Left ventricle myocardium inferior (tissue), 1 donor: ENCODE data around the gene DGUOK. TPM values are rescaled to one million over a fixed set of nuclear protein-coding genes. Genes with fewer than 3 reads are reported as not detected.

Experiments used
- DNase-seq: peaks from one replicate; pipeline ENCODE4 v3.0.0-alpha.2; 2020
- H3K27ac ChIP-seq: fragments of 200-600 bp; replicated peaks from 2 replicates; pipeline ENCODE4 v1.8.0; 2021
- H3K27me3 ChIP-seq: fragments of 200-600 bp; 2 replicates; pipeline ENCODE4 v1.8.0; 2021; ENCODE audit warnings: low read depth
- H3K36me3 ChIP-seq: fragments of 200-600 bp; 2 replicates; pipeline ENCODE4 v1.8.0; 2021
- H3K4me1 ChIP-seq: fragments of 200-600 bp; 2 replicates; pipeline ENCODE4 v1.8.0; 2021
- H3K4me3 ChIP-seq: fragments of 200-600 bp; 2 replicates; pipeline ENCODE4 v1.8.0; 2021; ENCODE audit warnings: mild to moderate bottlenecking, moderate library complexity
- H3K9me3 ChIP-seq: fragments of 200-600 bp; replicated peaks from 2 replicates; pipeline ENCODE4 v1.8.0; 2021
- CTCF ChIP-seq: fragments of 200-600 bp; IDR thresholded peaks from 2 replicates; pipeline ENCODE4 v1.8.0; 2021; ENCODE audit warnings: antibody characterized with exemption, mild to moderate bottlenecking, borderline replicate concordance
- intact Hi-C: fragments of 100-400 bp; cut with micrococcal nuclease; formaldehyde crosslinking; loops from one replicate; pipeline ENCODE4 v1.11.0; 2022
- total RNA-seq: library from RNA; stranded (reverse); fragmentation: NEBNext Ultra II Directional; extraction: Animal tissue kit (Norgen Biotek cat#: 25700); gene quantifications from one replicate; pipeline ENCODE4 v1.2.1, GENCODE V29; 2021
- donor health status: DM: no; HTN: yes; CAD: no; lungs with severe emphysema.

DGUOK gene
- total RNA-seq, 1 donor from 2014 or later = 21.9 TPM

- Histone ChIP-seq H3K36me3 (peaks cover 55% of the 10 kb centered on the region), H3K27ac (no peak overlapping the region), H3K9me3 (no peaks in the 10 kb centered on the region), H3K27me3 (no peaks in the 10 kb centered on the region), H3K4me3 (no peak overlapping the region), H3K4me1 (peaks cover 3% of the 10 kb centered on the region)
- DNase-seq = no peak
- intact Hi-C loops = no loop called here
- no peak for TF ChIP-seq CTCF
Measured at GRCh38 chr2:73944714-73945113, 18.0 kb downstream of the DGUOK start.

GRCh38 chr2:73946215-73946614 lies 19.5 kb downstream of the DGUOK start:
- Histone ChIP-seq H3K4me3 (no peak overlapping the region), H3K27me3 (no peaks in the 10 kb centered on the region), H3K4me1 (peaks cover 2% of the 10 kb centered on the region), H3K27ac (no peak overlapping the region), H3K36me3 (peaks cover 70% of the 10 kb centered on the region), H3K9me3 (no peaks in the 10 kb centered on the region)
- DNase-seq = no peak
- no peak for TF ChIP-seq CTCF
- intact Hi-C loops = no loop called here

- Histone ChIP-seq H3K4me3 (no peak overlapping the region), H3K27ac (no peak overlapping the region), H3K36me3 (peaks cover 75% of the 10 kb centered on the region), H3K9me3 (no peaks in the 10 kb centered on the region), H3K4me1 (peaks cover 5% of the 10 kb centered on the region), H3K27me3 (no peaks in the 10 kb centered on the region)
- DNase-seq = no peak
- TF ChIP-seq CTCF = no peak
- intact Hi-C loops = no loop called here
Measured at GRCh38 chr2:73946666-73947065, 20.0 kb downstream of the DGUOK start.

- Histone ChIP-seq H3K9me3 (no peaks in the 10 kb centered on the region), H3K4me1 (peaks cover 11% of the 10 kb centered on the region), H3K27me3 (no peaks in the 10 kb centered on the region), H3K4me3 (no peak overlapping the region), H3K36me3 (peaks cover 83% of the 10 kb centered on the region), H3K27ac (no peak overlapping the region)
- DNase-seq = no peak
- TF ChIP-seq CTCF = no peak
- intact Hi-C loops = no loop called here
Measured at GRCh38 chr2:73947412-73948018, 20.8 kb downstream of the DGUOK start.

GRCh38 chr2:73949802-73950201 lies 23.1 kb downstream of the DGUOK start:
- no peak for TF ChIP-seq CTCF
- intact Hi-C loops = no loop called here
- Histone ChIP-seq H3K4me3 (no peak overlapping the region), H3K4me1 (peaks cover 12% of the 10 kb centered on the region), H3K36me3 (peaks cover 88% of the 10 kb centered on the region), H3K27ac (no peak overlapping the region), H3K27me3 (no peaks in the 10 kb centered on the region), H3K9me3 (no peaks in the 10 kb centered on the region)
- no peak for DNase-seq
